ENCODE results near the gene ATRN.
"Not testable (repeated sequence)": the region's sequence is repeated elsewhere in the genome, so short reads cannot be mapped to it uniquely, and the experiment has no call there.

Gene ATRN

GRCh38 chr20:3470627-3471396 is at the start of gene ATRN:
Gene ATRN (plus strand): TSS chr20:3471018. CDS start chr20:3471108, 90 bp downstream.
- DNase-seq: peak; percentile 84 to 93

DNA sequence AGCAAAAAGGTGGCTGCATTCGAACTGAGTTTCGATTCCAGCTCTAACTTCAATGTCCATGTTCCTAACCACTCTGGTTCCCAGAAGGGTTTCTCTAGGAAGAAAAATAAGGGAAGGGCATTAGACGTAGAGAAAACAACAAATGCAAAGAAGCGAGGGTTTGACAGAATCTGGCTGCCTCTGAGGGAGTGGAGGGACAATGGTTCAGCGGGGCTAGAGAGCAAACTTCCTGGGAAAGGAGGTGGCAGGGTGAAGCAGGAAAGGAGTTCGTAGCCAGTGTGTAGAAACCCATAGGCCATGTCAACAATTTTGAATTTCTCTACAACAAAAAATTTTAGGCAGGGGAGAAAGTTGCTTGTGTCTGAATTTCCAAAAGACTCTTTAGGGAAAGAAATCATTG is 48.8 kb upstream of the ATRN start:
- no peak for DNase-seq

DNA sequence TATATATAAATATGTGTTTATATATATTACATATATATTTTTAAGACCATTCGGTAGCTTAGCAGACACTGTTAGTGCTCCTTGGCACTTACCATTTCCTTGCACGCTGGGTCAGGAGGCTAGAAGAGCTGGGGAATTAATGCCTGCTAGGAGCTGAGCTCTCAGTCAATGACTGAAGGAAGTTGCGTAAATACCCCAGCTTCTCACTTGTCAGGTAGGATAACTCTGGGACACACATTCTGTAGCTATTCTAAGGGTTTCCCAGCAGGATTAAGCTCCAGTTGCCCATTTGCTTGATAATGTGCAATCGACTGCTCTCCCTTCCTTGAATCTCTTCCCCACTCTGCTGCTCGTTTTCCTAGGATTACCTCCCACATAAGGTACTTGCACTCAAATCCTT is 47.7 kb upstream of the ATRN start:
- DNase-seq: no peak

GRCh38 chr20:3426766-3427165 is 44.1 kb upstream of the ATRN start:
- DNase-seq: not testable (repeated sequence)

GRCh38 chr20:3430376-3431069 is 40.3 kb upstream of the ATRN start:
- no peak for DNase-seq

- DNase-seq: no peak
Measured at GRCh38 chr20:3431109-3431508, 39.7 kb upstream of the ATRN start.

GRCh38 chr20:3432844-3433243 is 38.0 kb upstream of the ATRN start:
- no peak for DNase-seq

DNA sequence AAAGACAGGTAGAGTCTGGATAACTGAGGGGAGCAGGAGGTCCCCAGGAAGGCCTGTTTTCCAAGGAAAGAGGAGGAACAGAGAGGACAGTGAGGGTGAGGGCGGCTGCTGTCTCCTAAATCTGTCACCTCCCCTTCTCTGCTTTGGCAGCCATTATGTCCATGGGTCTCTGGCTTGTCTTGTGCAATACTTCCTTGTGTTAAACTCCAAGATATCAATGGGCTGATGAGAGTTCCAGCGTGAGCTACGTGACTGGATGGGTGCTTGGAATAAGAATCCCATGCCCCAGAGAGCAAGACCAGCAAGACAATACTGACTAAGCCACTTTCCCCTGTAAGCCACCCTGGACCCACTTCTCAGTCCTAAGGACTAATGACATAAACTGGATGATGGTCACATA is 37.1 kb upstream of the ATRN start:
- DNase-seq: no peak

DNA sequence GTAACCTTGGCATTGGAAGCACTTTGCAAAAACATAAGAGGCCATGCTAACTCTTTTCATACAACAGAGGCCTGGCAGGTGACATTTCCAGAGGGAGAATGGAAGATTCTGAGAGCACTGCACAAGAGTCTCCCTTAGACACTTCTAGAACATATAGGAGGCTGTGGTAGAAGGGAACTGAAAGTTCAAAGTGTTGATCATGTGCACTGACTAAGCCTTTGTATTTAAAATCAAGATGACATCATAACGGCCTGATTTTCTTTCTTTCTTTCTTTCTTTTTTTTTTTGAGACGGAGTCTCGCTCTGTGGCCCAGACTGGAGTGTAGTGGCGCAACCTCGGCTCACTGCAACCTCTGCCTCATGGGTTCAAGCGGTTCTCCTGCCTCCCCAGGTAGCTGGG is 36.6 kb upstream of the ATRN start:
- no peak for DNase-seq

DNA sequence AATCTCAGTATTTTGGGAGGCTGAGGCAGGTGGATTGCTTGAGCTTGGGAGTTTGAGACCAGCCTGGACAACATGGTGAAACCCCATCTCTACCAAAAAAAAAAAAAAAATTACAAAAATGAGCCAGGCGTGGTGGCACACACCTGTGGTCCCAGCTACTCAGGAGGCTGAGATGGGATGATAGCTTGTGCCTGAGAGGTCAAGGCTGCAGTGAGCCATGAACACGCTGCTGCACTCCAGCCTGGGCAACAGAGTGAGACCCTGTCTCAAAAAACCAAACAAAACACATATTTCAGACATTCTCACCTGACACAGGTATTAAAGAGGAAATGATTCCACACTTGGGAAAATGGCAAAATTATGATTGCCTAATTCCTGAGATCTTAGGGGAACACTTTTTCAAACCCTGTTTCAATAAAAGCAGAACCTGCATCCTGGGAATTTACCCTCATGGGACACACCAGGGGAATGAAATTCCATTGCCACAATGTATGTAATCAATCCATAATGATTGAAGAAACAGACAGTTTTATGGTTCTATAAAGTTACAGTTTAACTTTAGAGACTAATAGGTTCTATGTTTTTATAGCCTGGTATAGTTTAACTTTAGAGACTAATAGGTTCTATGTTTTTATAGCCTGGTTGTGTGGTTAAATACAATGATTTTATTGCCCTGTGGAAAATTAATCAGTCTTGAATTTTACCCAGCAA is 33.8 kb upstream of the ATRN start:
- DNase-seq: no peak

DNA sequence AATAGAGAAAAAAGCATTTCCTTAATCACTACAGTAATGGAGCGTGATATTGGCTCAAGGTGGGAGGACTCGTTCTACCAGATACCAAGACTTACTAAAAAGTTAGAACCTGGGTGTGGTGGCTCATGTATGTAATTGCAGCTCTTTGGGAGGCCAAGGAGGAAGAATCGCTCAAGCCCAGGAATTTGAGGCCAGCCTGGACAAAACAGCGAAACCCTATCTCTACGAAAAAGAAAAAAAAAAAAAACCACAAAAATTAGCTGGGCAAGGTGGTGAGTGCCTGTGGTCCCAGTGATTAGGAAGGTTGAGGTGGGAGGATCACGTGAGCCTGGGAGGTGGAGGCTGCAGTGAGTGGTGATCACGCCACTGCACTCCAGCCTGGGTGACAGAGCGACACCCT is 24.0 kb upstream of the ATRN start:
- no peak for DNase-seq

DNA sequence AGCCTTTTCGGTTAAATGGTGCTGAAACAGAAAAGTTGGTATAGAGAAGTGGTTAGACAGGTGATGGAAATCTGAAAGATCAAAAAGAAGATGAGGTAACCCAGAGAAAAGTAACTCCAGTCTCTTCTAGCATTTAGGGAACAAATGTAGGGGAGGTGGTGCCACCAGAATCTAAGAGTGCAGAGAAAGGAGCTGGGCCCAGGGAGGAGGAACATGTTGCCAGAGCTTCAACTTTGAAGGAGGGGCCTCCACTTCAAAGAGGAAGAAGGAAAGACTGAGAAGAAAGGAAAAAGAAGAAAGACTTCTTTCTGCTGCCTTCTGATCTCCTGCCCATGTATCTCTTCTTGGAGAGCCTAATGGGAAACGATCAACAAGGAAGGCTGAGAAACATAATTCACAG is 23.5 kb upstream of the ATRN start:
- no peak for DNase-seq

DNA sequence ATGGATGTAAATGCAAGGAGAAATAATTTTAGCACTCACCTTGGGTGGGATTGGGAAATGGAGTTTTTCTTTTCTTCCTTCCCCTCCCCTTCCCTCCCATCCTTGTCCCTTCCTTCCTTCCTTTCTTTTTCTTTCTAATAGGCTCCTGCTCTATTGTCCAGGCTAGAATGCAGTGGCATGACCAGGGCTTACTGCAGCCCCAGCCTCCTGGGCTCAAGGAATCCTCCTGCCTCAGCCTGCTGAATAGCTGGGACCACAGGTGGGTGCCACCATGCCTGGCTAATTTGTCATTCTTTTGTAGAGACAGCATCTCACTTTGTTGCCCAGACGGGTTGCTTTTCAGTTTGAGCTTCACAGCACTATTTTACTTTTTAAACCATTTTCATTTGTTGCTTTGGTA is 21.5 kb upstream of the ATRN start:
- no peak for DNase-seq

DNA sequence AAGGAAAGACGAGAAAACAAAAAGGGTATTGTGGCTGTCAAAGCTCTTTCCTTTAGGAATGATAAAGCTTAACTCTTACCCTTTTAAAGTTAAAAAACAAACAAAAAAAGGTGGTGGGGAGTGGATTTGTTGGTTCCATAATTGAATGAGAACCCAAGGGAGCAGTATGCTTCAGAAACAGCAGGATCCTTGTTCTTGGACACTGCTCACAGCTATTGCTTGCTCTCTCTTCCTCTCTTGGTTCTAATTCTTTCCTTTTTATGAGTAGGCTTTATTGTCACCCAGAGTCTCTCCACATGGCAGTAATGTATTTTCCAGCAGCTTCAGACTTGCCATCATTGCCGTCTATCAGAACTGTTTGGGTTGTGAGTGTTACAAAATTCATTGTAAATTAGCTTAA is 18.7 kb upstream of the ATRN start:
- DNase-seq: no peak

DNA sequence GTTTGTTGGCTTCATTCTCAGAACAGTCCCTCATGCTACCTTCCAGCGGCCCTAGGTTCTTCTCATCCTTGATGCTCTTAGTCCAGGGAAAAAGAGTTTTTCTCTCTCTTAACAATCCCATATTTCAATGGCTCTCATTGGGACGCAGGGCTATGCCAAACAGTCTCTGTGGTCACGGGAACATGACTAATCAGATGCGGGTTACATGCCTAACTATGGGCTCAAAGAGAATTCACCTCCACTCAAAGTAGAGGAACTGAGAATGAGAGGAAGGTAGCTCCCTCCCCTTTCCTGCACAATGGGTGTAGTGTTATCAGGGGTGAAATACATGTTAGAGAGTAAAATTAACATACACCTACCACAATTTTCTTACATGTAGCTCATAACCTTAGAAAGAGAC is 18.1 kb upstream of the ATRN start:
- no peak for DNase-seq

DNA sequence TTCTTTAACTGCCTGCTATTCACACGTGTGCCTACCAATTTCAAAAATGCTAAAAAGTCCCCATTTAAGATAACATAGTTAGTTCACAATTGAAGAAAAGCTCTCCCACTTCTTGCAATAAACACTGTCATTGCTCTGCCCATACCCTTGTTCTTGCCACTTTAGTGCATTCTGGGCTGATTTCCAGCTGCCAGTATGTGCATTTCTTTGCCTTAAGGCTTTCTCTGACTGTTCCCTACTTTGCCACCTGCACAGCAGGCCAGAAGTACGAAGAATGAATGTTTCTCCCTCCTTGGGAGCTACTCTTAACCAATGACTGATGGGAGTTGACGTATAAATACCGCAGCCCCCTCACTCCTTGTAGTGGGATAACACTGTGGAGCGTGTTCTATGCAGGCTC is 16.0 kb upstream of the ATRN start:
- no peak for DNase-seq

- DNase-seq: no peak
Measured at GRCh38 chr20:3456648-3457047, 14.2 kb upstream of the ATRN start.

DNA sequence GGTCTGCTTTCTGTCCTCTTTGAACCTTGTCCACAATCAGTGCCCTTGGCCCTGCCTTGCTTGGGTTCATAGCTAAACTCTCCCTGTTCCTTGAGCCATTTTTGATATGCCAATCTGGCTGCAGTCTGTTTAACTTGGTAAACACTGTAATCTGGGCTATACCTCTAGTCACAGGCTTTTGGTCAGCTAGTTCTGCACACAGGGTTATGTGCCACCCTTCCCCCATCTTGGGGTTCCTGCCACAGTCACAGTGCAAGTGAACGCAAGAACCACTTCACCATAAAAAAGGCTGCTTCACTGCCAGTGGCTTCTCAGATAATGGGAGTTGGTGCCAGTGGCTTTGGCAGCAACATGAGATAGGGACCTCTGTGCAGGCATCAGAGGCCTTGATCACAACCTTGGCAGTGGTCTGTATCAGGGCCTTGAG is 10.9 kb upstream of the ATRN start:
- no peak for DNase-seq

- no peak for DNase-seq
Measured at GRCh38 chr20:3461211-3461771, 9.5 kb upstream of the ATRN start.

- no peak for DNase-seq
Measured at GRCh38 chr20:3461911-3462677, 8.7 kb upstream of the ATRN start.

DNA sequence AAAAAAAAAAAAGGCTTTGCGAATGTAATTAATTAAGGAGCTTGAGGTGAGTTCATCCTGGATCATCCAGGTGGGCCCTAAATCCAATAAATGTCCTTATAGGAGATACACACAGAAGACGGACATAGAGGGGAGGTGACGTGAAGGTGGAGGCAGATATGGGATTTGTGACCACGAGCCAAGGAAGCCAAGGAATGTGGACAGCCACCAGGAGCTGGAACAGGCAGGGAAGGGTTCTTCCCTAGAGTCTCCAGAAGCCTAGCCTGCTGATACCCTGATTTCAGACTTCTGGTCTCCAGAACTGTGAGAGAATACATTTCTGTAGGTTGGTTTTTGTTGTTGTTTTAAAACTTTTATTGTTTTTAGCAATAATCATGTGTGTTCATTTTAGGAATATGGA is 6.7 kb upstream of the ATRN start:
- no peak for DNase-seq

- DNase-seq: no peak
Measured at GRCh38 chr20:3465301-3465700, 5.5 kb upstream of the ATRN start.

- DNase-seq: no peak
Measured at GRCh38 chr20:3470208-3470626, 601 bp upstream of the ATRN start.

All from stimulated activated CD4-positive, alpha-beta T cell treated with anti-CD3 and anti-CD28 coated beads, Interleukin-4, amount 100 ng/mL, for 4 hours (primary cell).